ENCODE measurements around the gene SLITRK5.
A peak's percentile ranks its signal among the peaks of the same experiment; 100 is the strongest.

The SLITRK5 gene, protein sequence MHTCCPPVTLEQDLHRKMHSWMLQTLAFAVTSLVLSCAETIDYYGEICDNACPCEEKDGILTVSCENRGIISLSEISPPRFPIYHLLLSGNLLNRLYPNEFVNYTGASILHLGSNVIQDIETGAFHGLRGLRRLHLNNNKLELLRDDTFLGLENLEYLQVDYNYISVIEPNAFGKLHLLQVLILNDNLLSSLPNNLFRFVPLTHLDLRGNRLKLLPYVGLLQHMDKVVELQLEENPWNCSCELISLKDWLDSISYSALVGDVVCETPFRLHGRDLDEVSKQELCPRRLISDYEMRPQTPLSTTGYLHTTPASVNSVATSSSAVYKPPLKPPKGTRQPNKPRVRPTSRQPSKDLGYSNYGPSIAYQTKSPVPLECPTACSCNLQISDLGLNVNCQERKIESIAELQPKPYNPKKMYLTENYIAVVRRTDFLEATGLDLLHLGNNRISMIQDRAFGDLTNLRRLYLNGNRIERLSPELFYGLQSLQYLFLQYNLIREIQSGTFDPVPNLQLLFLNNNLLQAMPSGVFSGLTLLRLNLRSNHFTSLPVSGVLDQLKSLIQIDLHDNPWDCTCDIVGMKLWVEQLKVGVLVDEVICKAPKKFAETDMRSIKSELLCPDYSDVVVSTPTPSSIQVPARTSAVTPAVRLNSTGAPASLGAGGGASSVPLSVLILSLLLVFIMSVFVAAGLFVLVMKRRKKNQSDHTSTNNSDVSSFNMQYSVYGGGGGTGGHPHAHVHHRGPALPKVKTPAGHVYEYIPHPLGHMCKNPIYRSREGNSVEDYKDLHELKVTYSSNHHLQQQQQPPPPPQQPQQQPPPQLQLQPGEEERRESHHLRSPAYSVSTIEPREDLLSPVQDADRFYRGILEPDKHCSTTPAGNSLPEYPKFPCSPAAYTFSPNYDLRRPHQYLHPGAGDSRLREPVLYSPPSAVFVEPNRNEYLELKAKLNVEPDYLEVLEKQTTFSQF

DNA sequence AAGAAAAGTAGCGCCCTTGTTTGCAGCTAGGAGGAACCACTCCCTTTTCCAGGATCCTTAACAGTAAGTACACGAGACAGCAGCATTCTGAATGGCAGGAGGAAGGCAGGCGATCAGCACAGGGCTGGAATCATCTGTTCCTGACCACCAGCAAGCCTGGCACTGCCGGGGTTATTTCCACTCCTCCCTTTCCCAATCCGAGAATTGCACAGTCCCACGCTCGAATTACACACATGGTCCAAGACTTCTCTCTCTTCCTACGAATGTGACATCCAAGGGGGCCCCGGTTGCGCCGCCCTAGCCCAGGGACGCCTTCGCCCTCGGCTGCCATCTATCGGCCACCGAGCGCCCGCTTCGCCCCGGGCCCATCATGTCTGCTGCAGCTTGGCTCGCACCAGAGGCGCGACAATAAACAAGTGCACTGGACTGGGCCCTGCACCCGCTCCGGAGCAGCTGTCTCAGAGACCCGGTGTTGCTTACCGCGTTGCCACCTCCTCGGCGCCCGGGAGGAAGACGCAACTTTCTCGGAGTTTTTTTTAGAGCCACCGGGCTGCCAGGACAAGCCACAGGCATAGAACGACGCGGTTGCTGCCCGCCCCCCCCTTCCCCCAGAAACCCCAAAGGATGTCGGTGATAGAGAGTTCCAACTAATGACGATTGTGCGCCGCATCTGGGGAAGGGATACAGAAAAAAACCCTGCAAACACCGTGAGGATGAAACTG lies at the start of gene SLITRK5:
TSS of gene SLITRK5 (plus strand) at position 341 of the 722 bp plus-strand sequence. CDS start 4,018 bp downstream, outside the sequence.
- DNase-seq: peak; percentile 91

DNA sequence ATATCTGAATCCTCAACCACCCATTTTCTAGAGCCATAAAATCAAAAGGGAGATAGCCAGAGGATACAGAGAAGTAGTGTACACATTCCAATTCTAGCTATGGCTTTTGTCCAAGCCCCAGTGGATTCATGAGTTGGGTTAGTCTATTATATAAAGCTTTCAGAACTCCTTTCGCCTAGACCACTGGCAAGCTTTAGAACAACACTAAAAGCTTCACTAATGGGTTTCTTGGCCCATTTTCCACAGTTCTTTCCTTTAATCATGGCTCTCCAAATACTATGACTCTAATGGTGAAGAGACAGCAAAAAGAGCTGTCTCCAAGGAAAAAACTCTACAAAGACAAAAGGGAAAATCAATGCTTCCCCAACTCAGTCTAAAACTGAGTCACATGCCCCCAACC lies 48.2 kb upstream of the SLITRK5 start:
- no peak for DNase-seq
- in situ Hi-C loops (cut with MboI; ENCODE audit: low pct_unique_long_range_greater_than_20kb, low sequenced_read_pairs): no loop called here

More for the DNA sequence above, at the start of gene SLITRK5:
- in situ Hi-C loops (cut with MboI; ENCODE audit: low pct_unique_long_range_greater_than_20kb, low sequenced_read_pairs): no loop called here

DNA sequence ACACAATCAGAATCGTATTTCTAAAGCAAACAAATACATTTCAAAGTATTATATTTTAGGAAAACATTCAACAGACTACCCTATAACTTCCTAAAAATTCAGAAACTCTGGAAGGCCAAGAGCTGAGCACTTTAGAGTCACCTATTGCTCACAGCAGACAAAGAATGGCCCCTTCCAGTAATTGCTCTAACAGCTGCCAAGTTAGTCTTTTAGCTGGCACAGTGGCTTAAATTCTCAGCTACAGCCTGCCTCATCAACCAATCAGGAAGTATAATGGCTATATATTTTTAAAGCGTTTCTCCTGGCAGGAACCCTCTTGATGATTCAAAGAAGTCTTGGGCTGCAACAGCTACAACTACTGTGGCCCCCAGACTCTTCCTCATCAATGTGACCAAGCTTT lies 14.9 kb upstream of the SLITRK5 start:
- no peak for DNase-seq
- in situ Hi-C loops (cut with MboI; ENCODE audit: low pct_unique_long_range_greater_than_20kb, low sequenced_read_pairs): no loop called here

DNA sequence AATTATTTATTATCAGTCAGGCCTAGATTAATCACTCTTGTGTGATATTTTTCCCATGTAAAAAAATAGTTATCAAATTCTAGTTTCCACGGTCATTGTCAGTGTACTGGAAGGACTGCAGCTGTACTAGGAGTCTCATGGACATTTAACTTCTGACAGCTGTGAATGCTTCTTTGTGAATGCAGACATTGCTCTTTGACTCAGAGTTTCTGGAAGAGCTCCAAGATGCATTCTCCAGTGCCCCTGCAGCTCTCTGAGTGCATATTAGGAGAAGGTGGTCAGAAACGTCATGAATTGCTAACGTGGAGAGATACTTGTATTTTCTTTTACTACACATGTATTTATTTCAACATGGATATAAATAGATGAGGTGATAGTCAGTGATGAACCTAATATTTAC lies 9.7 kb upstream of the SLITRK5 start:
- DNase-seq: no peak
- in situ Hi-C loops (cut with MboI; ENCODE audit: low pct_unique_long_range_greater_than_20kb, low sequenced_read_pairs): no loop called here

DNA sequence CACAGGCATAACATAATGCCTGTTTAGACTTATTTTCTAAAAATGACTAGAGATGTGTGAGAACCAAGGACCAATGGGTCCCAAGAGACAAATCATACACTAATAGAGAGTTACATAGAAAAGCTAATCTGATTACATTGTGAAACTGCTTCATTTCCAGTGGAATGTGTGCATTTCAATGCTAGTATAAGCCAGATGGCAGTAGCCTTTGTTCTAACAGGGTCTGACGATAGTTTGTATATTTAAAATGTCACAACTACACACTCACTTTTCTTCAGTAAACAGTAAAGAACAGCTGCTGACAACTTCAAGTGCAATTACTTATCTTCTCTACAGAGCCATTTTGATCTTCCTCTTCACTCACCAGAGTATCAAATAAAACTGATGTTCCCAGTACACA lies 4.3 kb upstream of the SLITRK5 start:
- in situ Hi-C loops (cut with MboI; ENCODE audit: low pct_unique_long_range_greater_than_20kb, low sequenced_read_pairs): no loop called here
- DNase-seq: no peak

DNA sequence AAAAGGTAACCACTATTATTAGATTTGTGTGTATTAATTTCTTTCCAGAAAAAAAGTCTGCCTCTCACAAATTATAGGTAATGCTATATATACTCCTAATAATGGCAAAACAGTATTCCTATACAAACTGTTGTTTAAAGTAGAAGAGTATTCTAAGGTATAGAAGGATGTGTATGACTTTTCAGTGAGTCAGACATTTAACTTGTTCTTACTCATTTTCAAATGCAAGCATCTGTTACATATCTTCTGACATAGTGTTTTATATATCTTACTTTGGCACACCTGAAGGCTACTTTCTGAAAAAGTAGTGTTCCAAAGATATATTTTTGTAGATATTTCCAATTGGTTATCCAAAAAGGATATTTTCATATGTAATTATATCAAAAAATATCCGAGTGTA lies 3.5 kb upstream of the SLITRK5 start:
- no peak for DNase-seq
- in situ Hi-C loops (cut with MboI; ENCODE audit: low pct_unique_long_range_greater_than_20kb, low sequenced_read_pairs): no loop called here

DNA sequence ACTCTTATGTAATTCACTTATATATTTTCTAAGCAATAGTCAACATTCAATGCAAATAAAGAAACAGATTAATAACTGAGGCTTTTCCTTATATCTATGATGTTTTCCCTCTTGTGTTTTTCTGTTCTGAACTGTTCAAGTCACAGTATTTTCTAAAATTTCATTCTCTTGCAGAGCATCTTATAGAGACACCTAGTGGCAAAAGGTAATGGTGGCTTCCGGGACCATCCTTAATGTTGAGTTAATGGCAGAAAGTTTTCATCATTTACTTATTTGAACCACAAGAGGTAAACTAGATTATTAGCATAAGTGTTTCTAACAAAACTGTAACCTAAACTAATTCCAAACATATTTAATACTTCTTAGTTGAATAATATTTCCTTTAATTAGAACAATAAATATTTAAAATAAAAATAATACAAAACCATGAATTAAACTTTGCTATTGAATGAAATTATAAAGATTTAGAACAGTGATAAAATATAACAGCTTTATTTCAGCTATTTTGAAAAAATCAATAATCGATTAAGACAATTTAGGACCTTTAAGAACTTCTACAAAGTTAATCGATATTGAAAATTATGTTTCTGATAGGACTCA lies 1.7 kb upstream of the SLITRK5 start:
- peak; percentile 59 for DNase-seq
- in situ Hi-C loops (cut with MboI; ENCODE audit: low pct_unique_long_range_greater_than_20kb, low sequenced_read_pairs): no loop called here

DNA sequence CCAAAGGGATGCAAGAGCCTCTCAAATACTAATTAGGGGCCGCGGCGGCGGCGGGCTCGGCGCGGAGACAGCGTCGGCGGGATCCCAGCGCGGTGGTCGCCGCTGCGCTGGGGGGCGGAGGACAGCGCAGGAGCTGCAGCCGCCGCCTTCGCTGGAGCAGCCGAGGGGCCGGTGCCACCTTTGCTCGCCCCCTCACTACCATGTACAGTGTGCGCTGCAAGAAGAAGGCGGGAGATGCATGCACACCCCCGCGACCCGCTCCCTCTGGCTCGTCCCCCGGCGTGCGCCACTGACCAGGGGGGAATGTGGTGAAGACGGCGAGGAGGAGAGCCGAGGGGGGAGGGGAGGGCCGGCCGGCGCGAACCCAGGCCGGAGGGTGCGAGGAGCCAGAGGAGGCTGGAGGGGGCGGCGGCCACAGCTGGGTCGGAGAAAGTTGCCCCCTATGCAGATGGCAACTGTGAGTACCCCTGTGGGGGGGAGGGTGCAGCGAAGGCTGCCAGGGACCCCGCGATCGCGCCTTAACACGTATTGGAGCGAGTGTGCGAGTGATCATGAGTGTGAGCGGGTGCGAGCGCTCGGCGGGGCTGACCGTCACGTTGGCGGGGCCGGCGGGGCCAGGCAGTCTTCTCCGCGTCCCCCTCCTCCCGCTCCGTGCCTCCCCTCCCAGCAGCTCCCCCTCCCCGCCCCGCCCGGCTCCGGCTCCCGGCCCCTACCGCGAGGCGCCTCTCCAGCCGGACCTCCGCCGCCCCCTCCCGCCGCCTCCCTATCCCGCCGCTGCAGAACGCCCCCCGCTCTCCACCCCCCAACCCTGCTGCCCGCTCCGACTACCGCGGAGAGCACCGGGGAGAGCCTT lies 808 bp downstream of the SLITRK5 start:
- DNase-seq: peak; percentile 39
- in situ Hi-C loops (cut with MboI; ENCODE audit: low pct_unique_long_range_greater_than_20kb, low sequenced_read_pairs): no loop called here

DNA sequence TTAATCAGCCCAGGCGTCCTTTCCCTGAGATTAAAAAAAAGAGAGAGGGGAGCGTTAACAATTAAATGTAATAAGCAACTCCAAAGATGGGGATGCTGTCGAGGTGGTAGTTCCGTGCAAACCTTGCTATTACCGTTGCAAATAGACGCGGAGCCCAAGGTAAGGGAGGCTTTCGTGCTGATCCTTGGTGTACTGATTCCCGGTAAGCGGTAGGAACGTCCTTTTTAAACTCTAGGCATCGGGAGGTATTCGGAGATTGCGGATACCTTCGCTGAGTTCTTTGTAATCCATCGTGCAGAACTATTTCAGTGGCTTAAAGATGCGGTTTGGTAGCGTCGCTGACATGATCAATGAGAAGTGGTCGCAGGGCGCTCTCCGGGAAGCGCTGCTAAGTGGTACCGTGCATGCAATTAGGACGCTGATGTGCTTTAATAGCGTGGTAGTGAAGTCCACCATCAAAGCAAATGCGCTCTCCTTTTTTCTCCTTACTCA lies 3.1 kb downstream of the SLITRK5 start:
- in situ Hi-C loops (cut with MboI; ENCODE audit: low pct_unique_long_range_greater_than_20kb, low sequenced_read_pairs): no loop called here
- peak; percentile 25 for DNase-seq

DNA sequence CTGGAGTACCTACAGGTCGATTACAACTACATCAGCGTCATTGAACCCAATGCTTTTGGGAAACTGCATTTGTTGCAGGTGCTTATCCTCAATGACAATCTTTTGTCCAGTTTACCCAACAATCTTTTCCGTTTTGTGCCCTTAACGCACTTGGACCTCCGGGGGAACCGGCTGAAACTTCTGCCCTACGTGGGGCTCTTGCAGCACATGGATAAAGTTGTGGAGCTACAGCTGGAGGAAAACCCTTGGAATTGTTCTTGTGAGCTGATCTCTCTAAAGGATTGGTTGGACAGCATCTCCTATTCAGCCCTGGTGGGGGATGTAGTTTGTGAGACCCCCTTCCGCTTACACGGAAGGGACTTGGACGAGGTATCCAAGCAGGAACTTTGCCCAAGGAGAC lies 4.7 kb downstream of the SLITRK5 start:
- in situ Hi-C loops (cut with MboI; ENCODE audit: low pct_unique_long_range_greater_than_20kb, low sequenced_read_pairs): no loop called here
- DNase-seq: no peak

DNA sequence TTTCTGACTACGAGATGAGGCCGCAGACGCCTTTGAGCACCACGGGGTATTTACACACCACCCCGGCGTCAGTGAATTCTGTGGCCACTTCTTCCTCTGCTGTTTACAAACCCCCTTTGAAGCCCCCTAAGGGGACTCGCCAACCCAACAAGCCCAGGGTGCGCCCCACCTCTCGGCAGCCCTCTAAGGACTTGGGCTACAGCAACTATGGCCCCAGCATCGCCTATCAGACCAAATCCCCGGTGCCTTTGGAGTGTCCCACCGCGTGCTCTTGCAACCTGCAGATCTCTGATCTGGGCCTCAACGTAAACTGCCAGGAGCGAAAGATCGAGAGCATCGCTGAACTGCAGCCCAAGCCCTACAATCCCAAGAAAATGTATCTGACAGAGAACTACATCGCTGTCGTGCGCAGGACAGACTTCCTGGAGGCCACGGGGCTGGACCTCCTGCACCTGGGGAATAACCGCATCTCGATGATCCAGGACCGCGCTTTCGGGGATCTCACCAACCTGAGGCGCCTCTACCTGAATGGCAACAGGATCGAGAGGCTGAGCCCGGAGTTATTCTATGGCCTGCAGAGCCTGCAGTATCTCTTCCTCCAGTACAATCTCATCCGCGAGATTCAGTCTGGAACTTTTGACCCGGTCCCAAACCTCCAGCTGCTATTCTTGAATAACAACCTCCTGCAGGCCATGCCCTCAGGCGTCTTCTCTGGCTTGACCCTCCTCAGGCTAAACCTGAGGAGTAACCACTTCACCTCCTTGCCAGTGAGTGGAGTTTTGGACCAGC lies 5.3 kb downstream of the SLITRK5 start:
- in situ Hi-C loops (cut with MboI; ENCODE audit: low pct_unique_long_range_greater_than_20kb, low sequenced_read_pairs): no loop called here
- DNase-seq: no peak

DNA sequence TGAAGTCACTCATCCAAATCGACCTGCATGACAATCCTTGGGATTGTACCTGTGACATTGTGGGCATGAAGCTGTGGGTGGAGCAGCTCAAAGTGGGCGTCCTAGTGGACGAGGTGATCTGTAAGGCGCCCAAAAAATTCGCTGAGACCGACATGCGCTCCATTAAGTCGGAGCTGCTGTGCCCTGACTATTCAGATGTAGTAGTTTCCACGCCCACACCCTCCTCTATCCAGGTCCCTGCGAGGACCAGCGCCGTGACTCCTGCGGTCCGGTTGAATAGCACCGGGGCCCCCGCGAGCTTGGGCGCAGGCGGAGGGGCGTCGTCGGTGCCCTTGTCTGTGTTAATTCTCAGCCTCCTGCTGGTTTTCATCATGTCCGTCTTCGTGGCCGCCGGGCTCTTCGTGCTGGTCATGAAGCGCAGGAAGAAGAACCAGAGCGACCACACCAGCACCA lies 5.9 kb downstream of the SLITRK5 start:
- in situ Hi-C loops (cut with MboI; ENCODE audit: low pct_unique_long_range_greater_than_20kb, low sequenced_read_pairs): no loop called here

DNA sequence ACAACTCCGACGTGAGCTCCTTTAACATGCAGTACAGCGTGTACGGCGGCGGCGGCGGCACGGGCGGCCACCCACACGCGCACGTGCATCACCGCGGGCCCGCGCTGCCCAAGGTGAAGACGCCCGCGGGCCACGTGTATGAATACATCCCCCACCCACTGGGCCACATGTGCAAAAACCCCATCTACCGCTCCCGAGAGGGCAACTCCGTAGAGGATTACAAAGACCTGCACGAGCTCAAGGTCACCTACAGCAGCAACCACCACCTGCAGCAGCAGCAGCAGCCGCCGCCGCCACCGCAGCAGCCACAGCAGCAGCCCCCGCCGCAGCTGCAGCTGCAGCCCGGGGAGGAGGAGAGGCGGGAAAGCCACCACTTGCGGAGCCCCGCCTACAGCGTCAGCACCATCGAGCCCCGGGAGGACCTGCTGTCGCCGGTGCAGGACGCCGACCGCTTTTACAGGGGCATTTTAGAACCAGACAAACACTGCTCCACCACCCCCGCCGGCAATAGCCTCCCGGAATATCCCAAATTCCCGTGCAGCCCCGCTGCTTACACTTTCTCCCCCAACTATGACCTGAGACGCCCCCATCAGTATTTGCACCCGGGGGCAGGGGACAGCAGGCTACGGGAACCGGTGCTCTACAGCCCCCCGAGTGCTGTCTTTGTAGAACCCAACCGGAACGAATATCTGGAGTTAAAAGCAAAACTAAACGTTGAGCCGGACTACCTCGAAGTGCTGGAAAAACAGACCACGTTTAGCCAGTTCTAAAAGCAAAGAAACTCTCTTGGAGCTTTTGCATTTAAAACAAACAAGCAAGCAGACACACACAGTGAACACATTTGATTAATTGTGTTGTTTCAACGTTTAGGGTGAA lies 6.6 kb downstream of the SLITRK5 start:
- no peak for DNase-seq
- in situ Hi-C loops (cut with MboI; ENCODE audit: low pct_unique_long_range_greater_than_20kb, low sequenced_read_pairs): no loop called here

More for the DNA sequence above, 5.9 kb downstream of the SLITRK5 start:
- DNase-seq: no peak

DNA sequence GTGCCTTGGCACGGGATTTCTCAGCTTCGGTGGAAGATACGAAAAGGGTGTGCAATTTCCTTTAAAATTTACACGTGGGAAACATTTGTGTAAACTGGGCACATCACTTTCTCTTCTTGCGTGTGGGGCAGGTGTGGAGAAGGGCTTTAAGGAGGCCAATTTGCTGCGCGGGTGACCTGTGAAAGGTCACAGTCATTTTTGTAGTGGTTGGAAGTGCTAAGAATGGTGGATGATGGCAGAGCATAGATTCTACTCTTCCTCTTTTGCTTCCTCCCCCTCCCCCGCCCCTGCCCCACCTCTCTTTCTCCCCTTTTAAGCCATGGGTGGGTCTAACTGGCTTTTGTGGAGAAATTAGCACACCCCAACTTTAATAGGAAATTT lies 7.2 kb downstream of the SLITRK5 start:
- no peak for DNase-seq
- in situ Hi-C loops (cut with MboI; ENCODE audit: low pct_unique_long_range_greater_than_20kb, low sequenced_read_pairs): no loop called here

DNA sequence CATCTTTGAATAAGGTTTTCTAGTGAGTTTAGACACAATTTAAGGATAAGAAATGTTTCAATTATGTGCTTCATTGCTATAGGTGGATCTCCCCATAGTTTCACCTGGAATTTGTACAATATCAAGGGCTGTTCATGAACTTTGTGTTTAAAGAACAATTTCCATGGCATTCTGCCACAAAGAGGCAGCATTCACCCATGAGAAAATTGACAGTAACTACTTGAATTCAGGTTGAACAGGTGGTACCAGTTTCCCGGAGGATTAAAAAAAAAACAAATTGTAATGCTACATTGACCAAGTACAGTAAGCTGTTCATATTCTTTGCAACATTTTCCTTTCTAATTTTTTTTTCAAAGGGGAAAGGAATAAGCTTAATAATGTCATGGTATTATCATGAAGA lies 9.1 kb downstream of the SLITRK5 start:
- peak; percentile 8 for DNase-seq
- in situ Hi-C loops (cut with MboI; ENCODE audit: low pct_unique_long_range_greater_than_20kb, low sequenced_read_pairs): no loop called here

All from KBM-7 (cell line).